OCI-LY3 (cell line): ENCODE data around the gene MGAT3.
A peak's percentile ranks its signal among the peaks of the same experiment; 100 is the strongest.

Experiments
- H2AFZ ChIP-seq: fragments of 200-600, 300-600 bp; shearing (Covaris generic); 2 replicates; pipeline ENCODE4 v1.6.0; 2014; ENCODE audit warnings: antibody characterized with exemption, low read depth, low read length
- H3K27ac ChIP-seq: fragments of 200-600, 300-600 bp; sonication (generic); 2 replicates; pipeline ENCODE4 v1.5.1; 2014; ENCODE audit warnings: mild to moderate bottlenecking, low read length, moderate library complexity, mixed read lengths
- H3K27me3 ChIP-seq: fragments of 200-600, 300-600 bp; sonication (generic); 2 replicates; pipeline ENCODE4 v1.6.1; 2014; ENCODE audit warnings: low read depth, low read length, mixed read lengths
- H3K36me3 ChIP-seq: fragments of 200-600, 300-600 bp; sonication (generic); replicated peaks from 2 replicates; pipeline ENCODE3; 2014; ENCODE audit warnings: low read depth, low read length, mixed read lengths
- H3K4me1 ChIP-seq: fragments of 300-600, 200-600 bp; sonication (generic); 2 replicates; pipeline ENCODE4 v1.6.1; 2014; ENCODE audit warnings: low read length, mixed read lengths
- H3K4me2 ChIP-seq: fragments of 200-600, 300-600 bp; sonication (generic); 2 replicates; pipeline ENCODE4 v1.6.1; 2014; ENCODE audit warnings: low read length, mixed read lengths
- H3K4me3 ChIP-seq: fragments of 300-600, 200-600 bp; sonication (generic); 2 replicates; pipeline ENCODE4 v1.5.1; 2014; ENCODE audit warnings: antibody characterized with exemption, mild to moderate bottlenecking, low read length, moderate library complexity
- H3K79me2 ChIP-seq: fragments of 300-600, 200-600 bp; shearing (Covaris generic); 2 replicates; pipeline ENCODE4 v1.6.1; 2014; ENCODE audit warnings: mild to moderate bottlenecking, low read length, mixed read lengths
- H3K9ac ChIP-seq: fragments of 300-600, 200-600 bp; shearing (Covaris generic); 2 replicates; pipeline ENCODE4 v1.6.0; 2014; ENCODE audit warnings: mild to moderate bottlenecking, low read length, moderate library complexity
- H3K9me3 ChIP-seq: fragments of 200-600, 300-600 bp; shearing (Covaris generic); 2 replicates; pipeline ENCODE4 v1.6.1; 2014; ENCODE audit warnings: low read length, mixed read lengths; ENCODE audit not compliant: insufficient read depth
- H4K20me1 ChIP-seq: fragments of 200-600, 300-600 bp; sonication (generic); 2 replicates; pipeline ENCODE4 v1.6.1; 2016; ENCODE audit warnings: low read length, mixed read lengths; ENCODE audit not compliant: insufficient read depth
- EZH2phosphoT487 ChIP-seq: fragments of 200-600 bp; shearing (Covaris generic); IDR thresholded peaks from 2 replicates; pipeline ENCODE4 v1.6.1; 2018; ENCODE audit warnings: antibody characterized with exemption, mixed run types, low read depth
- TF ChIP-seq, protein P1 (sequence below): fragments of 200-600, 300-600 bp; sonication (generic); IDR thresholded peaks from 2 replicates; pipeline ENCODE4 v1.5.1; 2014; ENCODE audit warnings: antibody characterized with exemption, low read length, low read depth

The MGAT3 gene

DNA sequence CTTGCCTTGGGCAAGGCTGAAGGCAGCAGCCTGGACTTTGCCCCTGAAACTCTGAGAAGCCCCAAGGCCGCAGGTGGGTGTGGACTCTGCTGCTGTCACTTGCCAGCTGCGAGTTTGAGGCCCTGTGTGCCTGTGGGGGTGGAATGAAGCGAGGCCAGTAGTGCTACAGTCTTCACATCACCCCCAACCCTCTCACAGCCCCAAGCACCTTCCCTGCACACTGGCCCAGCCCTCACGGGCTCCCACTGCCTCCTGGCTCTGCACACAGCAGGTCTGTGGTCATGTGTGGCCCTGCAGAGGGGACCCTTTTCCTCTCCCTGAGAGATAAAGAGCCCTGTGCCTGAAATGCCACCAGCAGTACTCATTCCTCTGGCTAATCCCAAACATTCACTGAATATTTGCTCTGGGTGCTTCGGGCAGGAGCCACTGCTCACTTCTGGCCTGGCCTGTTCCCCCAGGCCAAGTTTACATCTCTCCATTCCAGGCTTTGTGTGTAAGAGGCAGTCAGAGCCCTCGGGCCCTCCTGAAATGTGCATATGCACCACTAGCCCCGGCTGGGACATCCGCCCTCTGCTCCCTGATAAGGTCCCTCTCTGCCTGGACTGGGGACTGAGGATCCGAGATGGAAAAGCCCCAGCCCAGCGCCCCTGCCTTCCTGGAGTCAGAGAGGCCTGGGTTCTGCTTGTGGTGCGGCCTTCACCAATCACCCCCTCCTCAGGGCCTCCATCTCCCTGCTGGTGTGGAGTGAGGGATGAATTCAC lies 17.7 kb downstream of the MGAT3 start:
- no peak overlapping the region for H3K4me2 ChIP-seq
- H3K27ac ChIP-seq, result 0 out of 2 replicates have a peak overlapping the region, but pooled peaks have one; percentile 22
- H4K20me1 ChIP-seq, result peaks cover 78% of the 10 kb centered on the region
- no peak overlapping the region for H3K4me3 ChIP-seq
- H2AFZ ChIP-seq, result no peak overlapping the region
- no peaks in the 10 kb centered on the region for H3K9me3 ChIP-seq
- peaks cover 41% of the 10 kb centered on the region for H3K4me1 ChIP-seq
- peaks cover 100% of the 10 kb centered on the region for H3K79me2 ChIP-seq
- no peak for TF ChIP-seq EZH2phosphoT487
- TF ChIP-seq, protein P1, sequence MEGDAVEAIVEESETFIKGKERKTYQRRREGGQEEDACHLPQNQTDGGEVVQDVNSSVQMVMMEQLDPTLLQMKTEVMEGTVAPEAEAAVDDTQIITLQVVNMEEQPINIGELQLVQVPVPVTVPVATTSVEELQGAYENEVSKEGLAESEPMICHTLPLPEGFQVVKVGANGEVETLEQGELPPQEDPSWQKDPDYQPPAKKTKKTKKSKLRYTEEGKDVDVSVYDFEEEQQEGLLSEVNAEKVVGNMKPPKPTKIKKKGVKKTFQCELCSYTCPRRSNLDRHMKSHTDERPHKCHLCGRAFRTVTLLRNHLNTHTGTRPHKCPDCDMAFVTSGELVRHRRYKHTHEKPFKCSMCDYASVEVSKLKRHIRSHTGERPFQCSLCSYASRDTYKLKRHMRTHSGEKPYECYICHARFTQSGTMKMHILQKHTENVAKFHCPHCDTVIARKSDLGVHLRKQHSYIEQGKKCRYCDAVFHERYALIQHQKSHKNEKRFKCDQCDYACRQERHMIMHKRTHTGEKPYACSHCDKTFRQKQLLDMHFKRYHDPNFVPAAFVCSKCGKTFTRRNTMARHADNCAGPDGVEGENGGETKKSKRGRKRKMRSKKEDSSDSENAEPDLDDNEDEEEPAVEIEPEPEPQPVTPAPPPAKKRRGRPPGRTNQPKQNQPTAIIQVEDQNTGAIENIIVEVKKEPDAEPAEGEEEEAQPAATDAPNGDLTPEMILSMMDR, result no peak
- H3K36me3 ChIP-seq, result peaks cover 37% of the 10 kb centered on the region
- no peaks in the 10 kb centered on the region for H3K27me3 ChIP-seq
- H3K9ac ChIP-seq, result no peak overlapping the region

- H3K79me2 ChIP-seq, result peaks cover 100% of the 10 kb centered on the region
- H3K9ac ChIP-seq, result no peak overlapping the region
- no peaks in the 10 kb centered on the region for H3K27me3 ChIP-seq
- H2AFZ ChIP-seq, result no peak overlapping the region
- no peak overlapping the region for H3K27ac ChIP-seq
- H3K4me1 ChIP-seq, result peaks cover 33% of the 10 kb centered on the region
- no peak overlapping the region for H3K4me2 ChIP-seq
- no peaks in the 10 kb centered on the region for H3K9me3 ChIP-seq
- H3K36me3 ChIP-seq, result peaks cover 45% of the 10 kb centered on the region
- H4K20me1 ChIP-seq, result peaks cover 86% of the 10 kb centered on the region
- no peak for TF ChIP-seq EZH2phosphoT487
- TF ChIP-seq, protein P1, result no peak
- H3K4me3 ChIP-seq, result no peak overlapping the region
Measured at GRCh38 chr22:39475337-39475736, 18.5 kb downstream of the MGAT3 start.

- Histone ChIP-seq H3K4me3 (no peak overlapping the region), H4K20me1 (peaks cover 92% of the 10 kb centered on the region), H3K27me3 (no peaks in the 10 kb centered on the region), H3K4me2 (no peak overlapping the region), H3K27ac (no peak overlapping the region), H3K79me2 (peaks cover 100% of the 10 kb centered on the region), H2AFZ (no peak overlapping the region), H3K4me1 (peaks cover 27% of the 10 kb centered on the region), H3K36me3 (peaks cover 51% of the 10 kb centered on the region), H3K9me3 (no peaks in the 10 kb centered on the region), H3K9ac (no peak overlapping the region)
- no peak for TF ChIP-seq EZH2phosphoT487
- TF ChIP-seq, protein P1, result no peak
Measured at GRCh38 chr22:39475902-39476301, 19.1 kb downstream of the MGAT3 start.

- Histone ChIP-seq H3K27me3 (no peaks in the 10 kb centered on the region), H4K20me1 (peaks cover 99% of the 10 kb centered on the region), H3K36me3 (peaks cover 58% of the 10 kb centered on the region), H3K79me2 (peaks cover 100% of the 10 kb centered on the region), H3K9ac (no peak overlapping the region), H3K9me3 (no peaks in the 10 kb centered on the region), H3K4me2 (no peak overlapping the region), H3K4me1 (peaks cover 19% of the 10 kb centered on the region), H3K27ac (no peak overlapping the region), H2AFZ (no peak overlapping the region), H3K4me3 (no peak overlapping the region)
- TF ChIP-seq EZH2phosphoT487, result no peak
- TF ChIP-seq, protein P1, result no peak
Measured at GRCh38 chr22:39476664-39477063, 19.9 kb downstream of the MGAT3 start.
